ENCODE results near the gene ACAT2.
"Not testable (repeated sequence)": the region's sequence is repeated elsewhere in the genome, so short reads cannot be mapped to it uniquely, and the experiment has no call there.

The ACAT2 gene

GRCh38 chr6:159807150-159807858 is 45.5 kb downstream of the ACAT2 start:
- DNase-seq (ENCODE audit: low spot score), result no peak
- no peak for FAIRE-seq

DNA sequence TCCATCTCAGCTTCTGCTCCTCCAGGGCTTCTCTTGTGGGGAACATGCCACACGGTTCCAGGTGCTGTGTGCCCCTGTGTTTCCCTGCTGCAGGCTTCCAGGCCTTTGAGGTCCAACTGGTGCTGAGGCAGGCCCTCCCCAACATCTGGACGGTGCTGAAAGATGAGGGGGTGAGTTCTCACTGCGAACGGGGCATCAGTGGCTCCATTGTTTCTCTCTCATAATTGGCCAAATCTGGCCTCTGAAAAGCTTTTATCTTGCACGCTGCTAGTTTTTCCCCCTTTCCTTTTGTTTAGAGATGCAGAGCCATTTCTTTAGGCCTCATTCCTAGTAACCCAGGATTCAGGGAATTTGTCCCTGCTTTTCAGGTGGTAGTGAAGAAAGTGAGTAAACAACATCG is 46.8 kb downstream of the ACAT2 start:
- DNase-seq (ENCODE audit: low spot score) (no peak), FAIRE-seq (no peak)

DNA sequence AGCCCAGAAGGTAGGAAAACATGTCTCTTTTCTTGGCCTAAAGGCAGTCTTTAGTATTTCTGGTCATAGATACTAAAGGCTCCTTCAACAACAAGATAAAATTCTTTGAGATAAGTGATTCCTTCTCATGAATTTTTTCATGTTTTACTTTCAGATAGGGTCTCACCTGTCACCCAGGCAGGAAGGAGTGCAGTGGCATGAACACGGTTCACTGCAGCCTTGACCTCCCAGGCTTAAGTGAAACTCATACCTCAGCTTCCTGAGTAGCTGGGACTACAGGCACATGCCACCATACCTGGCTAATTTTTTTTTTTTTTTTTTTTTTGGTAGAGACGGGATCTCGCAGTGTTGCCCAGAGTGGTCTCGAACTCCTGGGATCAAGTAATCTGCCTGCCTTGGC is 47.3 kb downstream of the ACAT2 start:
- DNase-seq (ENCODE audit: low spot score) (no peak), FAIRE-seq (no peak)

DNA sequence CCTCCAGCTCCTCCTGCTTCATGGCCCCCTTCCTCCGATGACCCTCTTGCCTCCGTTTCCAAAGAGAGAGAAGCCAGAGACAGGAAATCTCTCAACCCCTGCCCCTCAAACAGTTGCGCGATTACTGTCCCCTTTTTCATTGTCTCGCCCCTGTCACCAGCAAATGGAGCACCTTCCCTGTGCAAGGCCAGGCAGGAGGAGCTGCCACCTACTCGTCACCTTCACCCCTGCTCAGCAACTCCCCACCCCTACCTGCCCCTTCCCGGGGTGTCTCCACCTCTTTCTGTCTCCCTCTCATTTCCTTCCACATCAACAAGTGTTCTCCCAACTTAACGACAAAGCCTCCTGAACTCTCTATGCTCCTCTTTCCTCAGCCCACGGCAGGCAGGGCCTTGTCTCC is 51.9 kb downstream of the ACAT2 start:
- no peak for FAIRE-seq
- no peak for DNase-seq (ENCODE audit: low spot score)

DNA sequence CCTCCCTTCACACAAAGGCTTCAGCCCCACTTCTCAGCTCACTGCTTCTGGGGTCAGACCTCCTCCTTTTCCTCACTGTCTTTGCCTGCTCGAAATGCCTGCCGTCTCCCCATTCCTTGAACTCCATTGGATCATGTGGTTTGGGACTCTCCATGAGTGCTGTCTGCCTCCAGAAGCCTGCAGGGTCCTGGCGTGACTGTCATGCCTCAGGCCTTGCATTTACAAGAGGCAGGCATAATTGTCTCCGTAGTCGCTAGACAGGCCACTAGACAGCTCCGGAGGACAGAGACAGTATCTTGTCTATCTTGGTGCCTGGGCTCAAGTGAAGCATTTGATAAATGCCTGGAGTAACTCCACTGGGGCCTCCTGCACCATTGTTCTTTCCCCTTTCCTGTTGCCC is 53.6 kb downstream of the ACAT2 start:
- DNase-seq (ENCODE audit: low spot score), result no peak
- no peak for FAIRE-seq

- FAIRE-seq, result not testable (repeated sequence)
These were observed 54.9 kb downstream of the ACAT2 start for GRCh38 chr6:159816775-159817174.

GRCh38 chr6:159817951-159818739 is 56.3 kb downstream of the ACAT2 start:
- no peak for FAIRE-seq
- DNase-seq (ENCODE audit: low spot score), result no peak

More at GRCh38 chr6:159816775-159817174, 54.9 kb downstream of the ACAT2 start:
- DNase-seq (ENCODE audit: low spot score), result not testable (repeated sequence)

DNA sequence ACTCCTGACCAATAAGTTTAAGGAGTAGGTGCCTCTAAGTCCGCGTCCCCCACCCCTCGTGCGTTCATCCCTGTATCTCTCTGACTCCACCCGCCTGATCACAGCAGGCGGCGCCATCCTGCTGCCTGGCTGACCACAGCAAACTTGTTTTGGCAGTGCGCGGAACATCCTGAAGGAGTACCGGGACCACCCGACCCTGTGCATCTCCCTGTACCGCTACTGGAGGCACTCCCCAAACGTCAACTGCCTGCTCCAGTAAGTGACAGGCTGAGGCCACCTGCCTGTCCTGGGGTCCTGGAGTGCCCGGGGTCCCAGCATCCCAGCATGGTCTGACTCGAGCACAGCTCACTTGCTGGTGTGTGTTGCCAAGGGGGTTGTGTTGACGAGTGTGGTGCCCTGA is 57.3 kb downstream of the ACAT2 start:
- no peak for FAIRE-seq
- no peak for DNase-seq (ENCODE audit: low spot score)

DNA sequence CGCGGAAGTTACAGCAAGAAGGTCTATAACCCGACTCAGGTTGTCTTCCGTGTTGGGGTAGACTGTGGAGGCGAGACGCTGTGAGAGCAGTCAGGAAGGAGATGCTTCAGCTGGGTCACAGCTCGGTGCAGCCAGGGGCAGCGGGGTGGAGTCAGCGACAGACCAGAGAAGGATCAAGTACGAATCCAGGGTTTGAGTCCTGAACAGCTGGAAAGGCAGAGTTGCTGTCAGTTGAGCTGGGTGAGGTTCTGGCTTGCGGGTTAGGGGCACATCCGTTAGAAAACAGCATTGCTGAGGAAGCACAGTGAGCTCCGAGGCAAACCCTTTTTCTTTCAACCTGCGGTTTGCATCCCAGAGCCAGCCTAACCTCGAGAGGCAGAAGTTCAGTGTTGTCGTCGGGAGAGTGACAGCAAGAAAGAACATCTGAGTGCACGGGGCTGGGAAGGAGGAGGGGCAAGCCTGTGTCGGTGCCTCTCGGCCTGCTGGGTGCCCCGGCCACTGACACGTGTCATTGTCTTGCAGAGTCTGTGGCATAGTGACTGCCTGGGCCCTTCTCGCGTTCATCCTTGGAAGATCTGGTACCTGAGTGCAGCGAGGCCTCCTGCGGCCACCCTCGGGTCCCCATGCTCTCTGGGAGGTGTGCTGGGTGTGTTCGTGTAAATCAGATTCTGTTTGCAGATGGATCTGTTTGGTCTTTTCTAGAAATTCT is 58.2 kb downstream of the ACAT2 start:
- FAIRE-seq (no peak), DNase-seq (ENCODE audit: low spot score) (no peak)

DNA sequence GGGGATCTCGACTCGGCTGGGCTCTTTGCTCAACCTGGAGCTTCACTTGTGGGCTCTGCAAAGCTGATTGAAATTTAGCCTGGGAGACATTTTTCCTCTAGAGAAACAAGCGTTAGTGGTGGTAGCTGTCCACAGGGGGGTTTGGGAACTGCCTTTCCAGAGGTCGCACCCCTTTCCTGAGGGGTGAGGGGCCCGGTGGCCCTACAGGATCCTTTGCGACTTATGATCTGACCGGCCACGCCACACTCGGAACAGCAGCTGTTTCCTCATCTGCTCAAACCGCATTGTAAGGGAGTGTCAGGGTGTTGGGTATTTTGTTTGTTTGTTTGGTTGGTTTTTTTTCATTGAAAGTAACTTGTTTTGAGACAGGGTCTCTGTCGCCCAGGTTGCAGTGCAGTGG is 59.3 kb downstream of the ACAT2 start:
- DNase-seq (ENCODE audit: low spot score) (no peak), FAIRE-seq (no peak)

DNA sequence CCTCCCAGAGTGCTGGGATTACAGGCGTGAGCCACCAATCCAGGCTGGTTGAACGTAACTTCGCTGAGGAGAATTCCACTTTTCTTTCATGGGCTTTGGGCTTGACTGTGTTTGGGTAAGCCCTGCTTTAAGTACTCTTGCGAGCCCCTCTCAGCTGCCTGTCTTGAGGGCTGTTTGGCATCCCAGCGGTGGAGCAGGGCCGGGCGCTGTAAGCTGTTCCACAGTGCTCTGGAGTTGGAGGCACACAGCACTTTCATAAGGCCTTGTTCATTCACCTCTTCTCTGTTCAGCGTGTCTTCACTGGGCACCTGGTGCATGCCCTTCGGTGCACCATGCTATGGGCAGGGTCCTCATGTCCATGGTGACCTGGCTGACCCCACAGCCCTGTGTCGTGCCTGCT is 59.9 kb downstream of the ACAT2 start:
- FAIRE-seq (no peak), DNase-seq (ENCODE audit: low spot score) (no peak)

DNA sequence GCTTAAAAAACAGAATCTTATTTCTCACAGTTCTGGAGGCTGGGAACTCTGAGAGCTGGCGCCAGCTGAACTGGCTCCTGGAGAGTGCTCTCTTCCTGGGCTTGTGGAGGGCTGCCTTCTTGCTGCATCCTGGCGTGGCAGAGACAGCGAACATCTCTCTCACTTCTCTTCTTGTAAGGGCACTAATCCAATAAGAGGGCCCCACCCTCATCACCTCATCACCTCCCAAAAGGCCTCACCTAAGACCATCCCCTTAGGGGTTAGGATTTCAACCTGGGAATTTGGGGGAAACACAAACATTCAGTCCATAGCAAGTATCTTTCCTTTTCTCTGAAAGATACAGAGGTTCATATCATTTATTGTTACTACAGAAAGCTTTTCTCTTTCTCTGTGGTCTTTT is 62.1 kb downstream of the ACAT2 start:
- FAIRE-seq, result no peak
- no peak for DNase-seq (ENCODE audit: low spot score)

GRCh38 chr6:159824690-159825089 is 62.8 kb downstream of the ACAT2 start:
- not testable (repeated sequence) for DNase-seq (ENCODE audit: low spot score); FAIRE-seq

DNA sequence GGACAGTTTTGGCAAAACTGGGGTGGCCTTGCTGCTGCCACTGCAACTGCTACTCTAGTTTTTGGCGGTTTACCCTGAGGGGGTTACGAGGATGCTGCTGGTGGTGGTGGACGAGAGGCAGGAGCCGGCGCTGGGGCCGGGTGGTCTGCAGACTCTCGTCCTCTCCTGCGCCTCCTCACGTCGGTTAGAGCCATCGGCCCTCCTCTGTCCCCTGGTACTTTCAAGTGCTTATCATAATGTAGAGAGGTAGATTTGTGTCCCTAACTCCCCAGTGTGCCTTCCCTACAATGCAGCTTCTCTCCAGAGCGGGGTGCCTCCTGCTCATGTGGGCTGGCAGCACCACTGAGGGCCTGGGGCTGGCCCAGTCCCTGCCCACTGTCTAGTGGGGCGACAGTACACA is 64.2 kb downstream of the ACAT2 start:
- no peak for FAIRE-seq

DNA sequence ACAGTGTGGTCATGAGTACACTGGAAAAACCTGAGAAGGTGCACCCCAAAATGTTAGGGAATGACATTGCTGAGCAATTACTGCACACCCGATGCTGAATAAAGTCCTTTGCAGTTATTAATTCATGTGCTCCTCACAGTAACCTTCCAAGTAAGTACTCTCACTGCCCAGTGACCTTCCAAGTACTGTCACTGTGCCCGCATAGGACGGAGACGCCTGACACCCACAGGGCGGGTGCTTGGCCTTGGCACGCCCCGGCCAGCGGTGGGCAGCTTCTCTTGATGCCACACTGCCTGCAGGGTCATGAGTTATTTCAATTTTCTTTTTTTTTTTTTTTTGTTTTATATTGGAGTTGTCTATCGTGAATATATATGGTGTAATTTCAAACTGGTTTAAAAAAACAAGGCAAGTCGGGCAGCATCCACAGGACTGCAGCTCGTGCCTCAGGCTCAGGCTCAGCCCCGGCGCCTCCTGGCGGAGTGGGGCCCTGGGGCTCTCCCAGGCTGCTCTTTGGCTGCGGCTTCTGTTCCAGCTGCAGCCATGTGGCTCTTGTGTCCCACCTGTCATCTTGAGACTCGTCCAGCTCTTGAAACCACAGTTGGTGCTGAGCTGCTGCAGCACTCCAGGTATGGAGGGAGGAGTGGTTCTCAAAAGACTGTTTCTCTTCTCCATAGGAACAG is 65.3 kb downstream of the ACAT2 start:
- DNase-seq (ENCODE audit: low spot score) (no peak), FAIRE-seq (no peak)

More for the DNA sequence above, 64.2 kb downstream of the ACAT2 start:
- no peak for DNase-seq (ENCODE audit: low spot score)

GRCh38 chr6:159828074-159828473 is 66.2 kb downstream of the ACAT2 start:
- no peak for DNase-seq (ENCODE audit: low spot score)

More at GRCh38 chr6:159828074-159828473, 66.2 kb downstream of the ACAT2 start:
- FAIRE-seq, result no peak
